ENCODE results near the gene COX5B. TPM values are rescaled to one million over a fixed set of nuclear protein-coding genes. Genes with fewer than 3 reads are reported as not detected.
"Not testable (repeated sequence)": the region's sequence is repeated elsewhere in the genome, so short reads cannot be mapped to it uniquely, and the experiment has no call there.

Gene COX5B
- total RNA-seq, 1 donor from 2014 or later, result 148 TPM

- not testable (repeated sequence) for H3F3A ChIP-seq (ENCODE audit: low read depth); H3K4me3 Mint-ChIP-seq; H3K9me3 Mint-ChIP-seq; H3K79me2 ChIP-seq (ENCODE audit: low read depth); H3K4me2 ChIP-seq; H4K20me1 ChIP-seq (ENCODE audit: low read depth); H3K27ac ChIP-seq; H3K4me3 ChIP-seq; H3K36me3 Mint-ChIP-seq; H2AFZ ChIP-seq (replicated peaks); H3K27me3 Mint-ChIP-seq (ENCODE audit: insufficient read depth, low read depth); H3K36me3 ChIP-seq; H3K9me3 ChIP-seq (ENCODE audit: low read depth); H3K9ac ChIP-seq; H3K4me1 ChIP-seq; H3K27me3 ChIP-seq; H3K4me1 Mint-ChIP-seq; H3K27ac Mint-ChIP-seq; DNase-seq (ENCODE audit: low spot score)
Observed at GRCh38 chr2:97611895-97612294, 34.0 kb upstream of the COX5B start.

GRCh38 chr2:97615746-97616145 is 30.1 kb upstream of the COX5B start:
- H3K4me3 Mint-ChIP-seq; H3K27me3 ChIP-seq; H3K36me3 ChIP-seq; H3K9me3 Mint-ChIP-seq; H3K36me3 Mint-ChIP-seq; H3K4me3 ChIP-seq; H3K79me2 ChIP-seq (ENCODE audit: low read depth); H3K4me2 ChIP-seq; H3K27me3 Mint-ChIP-seq (ENCODE audit: insufficient read depth, low read depth); H4K20me1 ChIP-seq (ENCODE audit: low read depth); H3K4me1 ChIP-seq; H3K4me1 Mint-ChIP-seq; H3K27ac ChIP-seq; H3F3A ChIP-seq (ENCODE audit: low read depth); H2AFZ ChIP-seq (replicated peaks); H3K27ac Mint-ChIP-seq; H3K9me3 ChIP-seq (ENCODE audit: low read depth); DNase-seq (ENCODE audit: low spot score); H3K9ac ChIP-seq: not testable (repeated sequence)

GRCh38 chr2:97617911-97618310 is 28.0 kb upstream of the COX5B start:
- no peaks in the 10 kb centered on the region for H3K79me2 ChIP-seq (ENCODE audit: low read depth)
- H3F3A ChIP-seq (ENCODE audit: low read depth), result no peaks in the 10 kb centered on the region
- H3K36me3 ChIP-seq, result no peaks in the 10 kb centered on the region
- H2AFZ ChIP-seq (replicated peaks), result no peak overlapping the region
- peaks cover 3% of the 10 kb centered on the region for H3K27me3 Mint-ChIP-seq (ENCODE audit: insufficient read depth, low read depth)
- H3K27ac Mint-ChIP-seq, result no peak overlapping the region
- no peaks in the 10 kb centered on the region for H3K27me3 ChIP-seq
- no peaks in the 10 kb centered on the region for H3K4me1 ChIP-seq
- peaks cover 8% of the 10 kb centered on the region for H3K4me1 Mint-ChIP-seq
- H4K20me1 ChIP-seq (ENCODE audit: low read depth), result no peaks in the 10 kb centered on the region
- H3K9me3 Mint-ChIP-seq, result no peaks in the 10 kb centered on the region
- no peak overlapping the region for H3K4me3 Mint-ChIP-seq
- DNase-seq (ENCODE audit: low spot score), result no peak
- H3K4me2 ChIP-seq, result no peak overlapping the region
- no peak overlapping the region for H3K4me3 ChIP-seq
- H3K27ac ChIP-seq, result no peak overlapping the region
- no peaks in the 10 kb centered on the region for H3K9me3 ChIP-seq (ENCODE audit: low read depth)
- no peaks in the 10 kb centered on the region for H3K36me3 Mint-ChIP-seq
- no peak overlapping the region for H3K9ac ChIP-seq
- TF ChIP-seq CTCF (IDR thresholded peaks at IDR 0.05) (no peak), EZH2 (IDR thresholded peaks at IDR 0.05) (no peak), EZH2phosphoT487 (IDR thresholded peaks at IDR 0.05) (no peak)

GRCh38 chr2:97618939-97619827 is 26.7 kb upstream of the COX5B start:
- not testable (repeated sequence) for H3K27ac ChIP-seq; H3K9ac ChIP-seq; H3K4me3 Mint-ChIP-seq; H3K4me1 ChIP-seq; H3F3A ChIP-seq (ENCODE audit: low read depth); H3K79me2 ChIP-seq (ENCODE audit: low read depth); H4K20me1 ChIP-seq (ENCODE audit: low read depth); H3K27me3 ChIP-seq; H3K4me1 Mint-ChIP-seq; H3K9me3 ChIP-seq (ENCODE audit: low read depth); H3K27me3 Mint-ChIP-seq (ENCODE audit: insufficient read depth, low read depth); H3K9me3 Mint-ChIP-seq; H3K4me2 ChIP-seq; H3K36me3 ChIP-seq; H3K27ac Mint-ChIP-seq; H3K4me3 ChIP-seq; H3K36me3 Mint-ChIP-seq
- H2AFZ ChIP-seq (replicated peaks), result peak overlapping the region; percentile 68
- DNase-seq (ENCODE audit: low spot score), result peak; percentile 30

GRCh38 chr2:97620492-97620891 is 25.4 kb upstream of the COX5B start:
- H3F3A ChIP-seq (ENCODE audit: low read depth), result not testable (repeated sequence)

GRCh38 chr2:97622976-97623375 is 22.9 kb upstream of the COX5B start:
- not testable (repeated sequence) for H3K27ac ChIP-seq; H3K9me3 Mint-ChIP-seq; H3K4me1 ChIP-seq; DNase-seq (ENCODE audit: low spot score); H2AFZ ChIP-seq (replicated peaks); H4K20me1 ChIP-seq (ENCODE audit: low read depth); H3K9me3 ChIP-seq (ENCODE audit: low read depth); H3K27me3 ChIP-seq; H3F3A ChIP-seq (ENCODE audit: low read depth); H3K4me3 ChIP-seq; H3K79me2 ChIP-seq (ENCODE audit: low read depth); H3K9ac ChIP-seq; H3K27me3 Mint-ChIP-seq (ENCODE audit: insufficient read depth, low read depth); H3K4me3 Mint-ChIP-seq; H3K4me2 ChIP-seq; H3K36me3 Mint-ChIP-seq; H3K36me3 ChIP-seq
- Mint-ChIP-seq H3K4me1 (peaks cover 10% of the 10 kb centered on the region), H3K27ac (peak overlapping the region; percentile 18)

More at GRCh38 chr2:97620492-97620891, 25.4 kb upstream of the COX5B start:
- H3K27ac ChIP-seq; H3K36me3 ChIP-seq; H3K79me2 ChIP-seq (ENCODE audit: low read depth); H3K27me3 Mint-ChIP-seq (ENCODE audit: insufficient read depth, low read depth); H3K9me3 Mint-ChIP-seq; H3K4me2 ChIP-seq; H3K36me3 Mint-ChIP-seq; H2AFZ ChIP-seq (replicated peaks); H3K4me1 ChIP-seq; H3K9ac ChIP-seq; H3K27ac Mint-ChIP-seq; H4K20me1 ChIP-seq (ENCODE audit: low read depth); DNase-seq (ENCODE audit: low spot score); H3K4me3 ChIP-seq; H3K27me3 ChIP-seq; H3K9me3 ChIP-seq (ENCODE audit: low read depth): not testable (repeated sequence)
- H3K4me1 Mint-ChIP-seq, result peaks cover 10% of the 10 kb centered on the region
- H3K4me3 Mint-ChIP-seq, result peak overlapping the region; percentile 5

GRCh38 chr2:97625354-97626048 is 20.4 kb upstream of the COX5B start:
- H3K9me3 ChIP-seq (ENCODE audit: low read depth); H3K36me3 ChIP-seq; H3K27me3 Mint-ChIP-seq (ENCODE audit: insufficient read depth, low read depth); H3K4me3 Mint-ChIP-seq; H3K4me3 ChIP-seq; H3F3A ChIP-seq (ENCODE audit: low read depth); H3K4me1 Mint-ChIP-seq; H3K36me3 Mint-ChIP-seq; H3K79me2 ChIP-seq (ENCODE audit: low read depth); H3K27ac ChIP-seq; H3K4me2 ChIP-seq; H3K27ac Mint-ChIP-seq; H3K9me3 Mint-ChIP-seq; H3K4me1 ChIP-seq; H4K20me1 ChIP-seq (ENCODE audit: low read depth); DNase-seq (ENCODE audit: low spot score); H3K9ac ChIP-seq; H3K27me3 ChIP-seq; H2AFZ ChIP-seq (replicated peaks): not testable (repeated sequence)

All from neural progenitor cell (in vitro differentiated cells).